HEK293 (cell line): ENCODE data around the gene ABCF2.
A peak's percentile ranks its signal among the peaks of the same experiment; 100 is the strongest.

Experiments used
- CTCF ChIA-PET: fragments of 350-600 bp; formaldehyde crosslinking; extraction: SDS; loops from one replicate; lab custom pipeline; 2021; ENCODE audit warnings: antibody characterized with exemption; lab: Yijun Ruan, JAX
- POLR2A ChIA-PET: fragments of 300-600 bp; formaldehyde crosslinking; extraction: SDS; loops from one replicate; lab custom pipeline; 2020; ENCODE audit warnings: antibody characterized with exemption, inconsistent platforms; lab: Yijun Ruan, JAX
- H3K27ac ChIP-seq: fragments of 200-500 bp; sonication (Bioruptor generic); 2 replicates; pipeline ENCODE4 v1.5.1; 2014; ENCODE audit warnings: low read depth, low read length, control low read depth, inconsistent platforms; ENCODE audit errors: extremely low read depth
- H3K36me3 ChIP-seq, 2 experiments: fragments of 200-500 bp in 1 of 2; sonication (Bioruptor generic) in 1 of 2; 1 replicate in 1 of 2; 2 replicates in 1 of 2; pipeline ENCODE4 v1.5.1; 2014 to 2017; ENCODE audit warnings: inconsistent platforms in 2 of 2, low read length in 2 of 2; ENCODE audit not compliant: control insufficient read depth in 2 of 2, insufficient read depth in 1 of 2
- H3K4me1 ChIP-seq: fragments of 200-500 bp; sonication (Bioruptor generic); 2 replicates; pipeline ENCODE4 v1.5.1; 2014; ENCODE audit warnings: mild to moderate bottlenecking, low read length, inconsistent platforms; ENCODE audit not compliant: control insufficient read depth, insufficient read depth
- H3K4me3 ChIP-seq: 2 replicates; pipeline ENCODE4 v1.5.1; 2011; ENCODE audit warnings: low read depth, mild to moderate bottlenecking, control low read depth, low read length, moderate library complexity
- H3K9me3 ChIP-seq: fragments of 200-500 bp; sonication (Bioruptor generic); 2 replicates; pipeline ENCODE4 v1.5.1; 2014; ENCODE audit warnings: low read depth, low read length, inconsistent platforms; ENCODE audit not compliant: control insufficient read depth, insufficient read depth
- PATZ1 ChIP-seq: fragments of 450-650 bp; formaldehyde crosslinking; IDR thresholded peaks from 2 replicates; pipeline ENCODE4 v1.5.1; 2016; ENCODE audit warnings: missing biosample characterization, missing genetic modification characterization
- ZBTB20 ChIP-seq: fragments of 450-650 bp; formaldehyde crosslinking; IDR thresholded peaks from 2 replicates; pipeline ENCODE4 v1.5.1; 2016; ENCODE audit warnings: missing biosample characterization, missing genetic modification characterization
- ZEB2 ChIP-seq: fragments of 450-650 bp; formaldehyde crosslinking; IDR thresholded peaks from 2 replicates; pipeline ENCODE4 v1.5.1; 2016; ENCODE audit warnings: missing biosample characterization, missing genetic modification characterization
- ZFHX2 ChIP-seq: fragments of 450-650 bp; formaldehyde crosslinking; conservative IDR thresholded peaks from 2 replicates; pipeline ENCODE4 v1.5.1; 2016; ENCODE audit warnings: missing biosample characterization, missing genetic modification characterization
- ZNF16 ChIP-seq: fragments of 450-650 bp; formaldehyde crosslinking; IDR thresholded peaks from 2 replicates; pipeline ENCODE4 v1.5.1; 2016; ENCODE audit warnings: low read depth, missing biosample characterization, missing genetic modification characterization
- ZNF404 ChIP-seq: fragments of 450-650 bp; formaldehyde crosslinking; IDR thresholded peaks from 2 replicates; pipeline ENCODE4 v1.5.1; 2017; ENCODE audit warnings: missing biosample characterization, missing genetic modification characterization
- ZNF449 ChIP-seq: fragments of 450-650 bp; formaldehyde crosslinking; IDR thresholded peaks from 2 replicates; pipeline ENCODE4 v1.5.1; 2017; ENCODE audit warnings: missing biosample characterization, mild to moderate bottlenecking, missing genetic modification characterization, moderate library complexity
- ZNF600 ChIP-seq: fragments of 450-650 bp; formaldehyde crosslinking; IDR thresholded peaks from 2 replicates; pipeline ENCODE4 v1.5.1; 2016; ENCODE audit warnings: missing biosample characterization, missing genetic modification characterization

Gene ABCF2

GRCh38 chr7:151238924-151239836 is 12.2 kb upstream of the ABCF2 start:
- TF ChIP-seq ZNF16 (tag by site-specific recombination) (no peak), ZBTB20 (tag by site-specific recombination) (0 out of 2 replicates have a peak, but pooled peaks have one; percentile 33)
- CTCF ChIA-PET = interaction anchor here (0.7 to 0.8 kb wide), 2 partner anchors 68 to 1811 kb away, joined by 3 to 5 read pairs; no protein-coding TSS in a partner anchor
- no peak overlapping the region for H3K4me3 ChIP-seq

GRCh38 chr7:151238190-151238810 is 11.3 kb upstream of the ABCF2 start:
- ChIA-PET CTCF (interaction anchor here (0.8 kb wide), 1 partner anchor 68 kb away, joined by 3 read pairs; no protein-coding TSS in a partner anchor), POLR2A (no interaction called here)
- Histone ChIP-seq H3K4me3 (no peak overlapping the region), H3K9me3 (no peaks in the 10 kb centered on the region), H3K36me3 (peaks cover 3 to 93% of the 10 kb centered on the region in 2 experiments; a peak in 2 of 3 replicates), H3K4me1 (no peaks in the 10 kb centered on the region), H3K27ac (no peak overlapping the region)
- TF ChIP-seq ZNF404 (tag by site-specific recombination) = no peak
- TF ChIP-seq ZNF449 (tag by site-specific recombination) = no peak
- 0 out of 2 replicates have a peak, but pooled peaks have one; percentile 17 for TF ChIP-seq PATZ1 (tag by site-specific recombination)
- TF ChIP-seq ZFHX2 = no peak

More at GRCh38 chr7:151238924-151239836, 12.2 kb upstream of the ABCF2 start:
- POLR2A ChIA-PET = interaction anchor here (0.7 to 1.7 kb wide), 4 partner anchors 12 to 488 kb away, joined by 3 to 7 read pairs (median 6); partner anchors contain the start of gene ABCF2
- Histone ChIP-seq H3K4me1 (no peaks in the 10 kb centered on the region), H3K36me3 (peaks cover 3 to 89% of the 10 kb centered on the region in 2 experiments; a peak in 2 of 3 replicates), H3K27ac (no peak overlapping the region), H3K9me3 (no peaks in the 10 kb centered on the region)

- CTCF ChIA-PET = interaction anchor here (0.8 to 1.5 kb wide), 4 partner anchors 8 to 30 kb away, joined by 3 to 7 read pairs (median 3); partner anchors contain the start of gene ABCF2
- H3K4me1 ChIP-seq = no peaks in the 10 kb centered on the region
- H3K27ac ChIP-seq = no peak overlapping the region
- POLR2A ChIA-PET = interaction anchor here (0.9 to 1.9 kb wide), 5 partner anchors 8 to 153 kb away, joined by 3 to 26 read pairs (median 3); partner anchors contain the start of gene ABCF2
- H3K4me3 ChIP-seq = no peak overlapping the region
- peaks cover 3 to 87% of the 10 kb centered on the region in 2 experiments; a peak in 2 of 3 replicates for H3K36me3 ChIP-seq
- TF ChIP-seq ZNF600 (tag by site-specific recombination) (peak; percentile 62; the same call in 1 of the 2 replicates), ZEB2 (no peak)
- TF ChIP-seq, all 188 proteins: peak for 1
- no peaks in the 10 kb centered on the region for H3K9me3 ChIP-seq
Measured at GRCh38 chr7:151237244-151238189, 10.5 kb upstream of the ABCF2 start.
